Vagina (tissue), 2 donors: Measurements from ENCODE around the gene KRTAP5-2.

Experiments
- CTCF ChIP-seq, 3 experiments: fragments of 450-650 bp in 2 of 3; fragments of 200-600 bp in 1 of 3; sonication (generic) in 1 of 3; IDR thresholded peaks; one replicate each; pipeline ENCODE4 v1.5.1; 2017 to 2019; ENCODE audit warnings: antibody characterized with exemption in 3 of 3, mild to moderate bottlenecking in 2 of 3, moderate library complexity in 2 of 3
- POLR2A ChIP-seq, 2 donors: fragments of 450-650 bp; IDR thresholded peaks; one replicate each; pipeline ENCODE4 v1.6.1; 2017; ENCODE audit warnings: antibody characterized with exemption in 2 of 2, mild to moderate bottlenecking in 2 of 2, moderate library complexity in 2 of 2
- POLR2AphosphoS5 ChIP-seq, 2 donors: sonication (generic); formaldehyde crosslinking; IDR thresholded peaks; one replicate each; pipeline ENCODE4 v1.9.0; 2017; ENCODE audit warnings: antibody characterized with exemption in 2 of 2, mild to moderate bottlenecking in 2 of 2, low read depth in 1 of 2; ENCODE audit not compliant: insufficient read depth in 1 of 2

DNA sequence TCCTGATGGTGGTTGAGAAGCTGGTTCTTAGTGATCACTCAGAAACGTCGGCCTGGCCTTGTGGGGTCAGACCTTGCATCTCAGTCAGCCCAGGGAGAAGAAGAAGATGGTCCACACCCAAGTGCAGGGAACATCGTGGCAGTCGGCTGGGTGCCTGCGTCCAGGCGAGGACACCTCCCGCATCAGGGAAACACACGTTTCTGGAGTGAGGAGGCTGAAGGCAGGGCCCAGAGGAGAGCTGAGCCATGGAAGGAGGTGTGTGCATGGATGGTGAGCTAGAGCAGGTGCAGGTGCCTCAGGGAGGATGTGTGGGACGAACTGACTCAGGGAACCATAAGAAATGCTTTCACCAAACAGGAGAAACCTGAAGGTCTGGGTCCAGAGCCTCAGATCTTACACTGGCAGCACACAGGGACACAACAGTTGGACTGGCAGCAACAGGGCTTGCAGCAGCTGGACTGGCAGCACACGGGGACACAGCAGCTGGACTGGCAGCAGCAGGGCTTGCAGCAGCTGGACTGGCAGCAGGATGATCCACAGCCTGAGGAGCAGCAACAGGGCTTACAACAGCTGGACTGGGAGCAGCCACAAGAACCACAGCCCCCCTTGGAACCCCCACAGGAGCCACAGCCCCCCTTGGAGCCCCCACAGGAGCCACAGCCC is 632 bp downstream of the KRTAP5-2 start:
- TF ChIP-seq CTCF (IDR thresholded peaks at IDR 0.05) (no peak), POLR2AphosphoS5 (IDR thresholded peaks at IDR 0.05; ENCODE audit: insufficient read depth in 1 of 2, low read depth in 1 of 2) (no peak), POLR2A (IDR thresholded peaks at IDR 0.05) (no peak)
